ENCODE results near the gene FOXL2. TPM values are rescaled to one million over a fixed set of nuclear protein-coding genes. Genes with fewer than 3 reads are reported as not detected.

The FOXL2 gene
- total and polyA plus RNA-seq, 2 of the 13 experiments (the other 11 are each of a cell fraction or from before 2014, with no cell fraction given) = not detected

DNA sequence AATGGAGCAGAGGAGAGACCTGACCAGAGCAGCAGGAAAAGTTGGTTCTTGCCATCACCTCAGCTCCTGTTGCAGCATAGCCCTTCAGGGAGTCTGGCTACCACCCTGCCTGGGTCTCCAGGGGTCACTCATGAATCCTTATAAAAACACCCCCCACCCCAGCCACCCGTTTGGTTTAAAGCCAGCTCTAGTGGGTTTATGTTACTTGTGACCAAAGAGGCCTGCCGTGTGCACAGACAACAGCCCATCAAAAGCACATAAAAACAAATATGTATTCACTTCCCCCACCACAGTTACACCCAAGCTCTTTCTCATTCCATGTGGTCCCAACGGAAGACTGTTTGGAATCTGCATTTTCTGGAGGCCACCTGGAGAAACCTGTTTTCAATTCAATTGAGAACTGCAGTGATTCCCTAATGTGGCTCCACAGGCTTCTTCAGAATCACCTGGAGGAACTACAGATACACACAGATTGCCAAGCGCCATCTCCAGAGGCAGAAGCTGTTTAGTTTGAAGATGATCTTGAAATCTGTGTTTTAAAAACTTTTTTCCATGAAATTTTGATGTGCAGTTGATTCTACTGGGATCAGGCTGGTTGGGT, 13.8 kb downstream of the FOXL2 start (continued):
- TF ChIP-seq HNF1A (IDR thresholded peaks at IDR 0.05; ENCODE audit: low read depth) (no peak), HNF1A (CRISPR knock-in tag; IDR thresholded peaks at IDR 0.05; ENCODE audit: borderline replicate concordance) (no peak), PRMT3 (CRISPR knock-in tag; IDR thresholded peaks at IDR 0.05; ENCODE audit: borderline replicate concordance, low read depth) (no peak), ZKSCAN1 (IDR thresholded peaks at IDR 0.05; ENCODE audit: low read length) (no peak), ZNF766 (CRISPR knock-in tag; IDR thresholded peaks at IDR 0.05; ENCODE audit: borderline replicate concordance) (no peak), ZNF572 (CRISPR knock-in tag; IDR thresholded peaks at IDR 0.05) (no peak), ZNF614 (CRISPR knock-in tag; IDR thresholded peaks at IDR 0.05; ENCODE audit: borderline replicate concordance) (no peak), ZNF274 (CRISPR knock-in tag; IDR thresholded peaks at IDR 0.05) (no peak), POLR2A (IDR thresholded peaks at IDR 0.05; ENCODE audit: insufficient read depth in 1 of 2, low read depth in 2 of 2, low read length in 2 of 2) (no peak), YEATS4 (CRISPR knock-in tag; IDR thresholded peaks at IDR 0.05; ENCODE audit: borderline replicate concordance) (no peak), KDM4B (CRISPR knock-in tag; IDR thresholded peaks at IDR 0.05) (no peak), AKNA (CRISPR knock-in tag; IDR thresholded peaks at IDR 0.05; ENCODE audit: borderline replicate concordance) (no peak), POLR2AphosphoS2 (IDR thresholded peaks at IDR 0.05; ENCODE audit: low read depth, low read length) (no peak), ZNF24 (IDR thresholded peaks at IDR 0.05) (no peak), SETDB1 (CRISPR knock-in tag; IDR thresholded peaks at IDR 0.05; ENCODE audit: borderline replicate concordance) (no peak)
- TF ChIP-seq, protein P1, sequence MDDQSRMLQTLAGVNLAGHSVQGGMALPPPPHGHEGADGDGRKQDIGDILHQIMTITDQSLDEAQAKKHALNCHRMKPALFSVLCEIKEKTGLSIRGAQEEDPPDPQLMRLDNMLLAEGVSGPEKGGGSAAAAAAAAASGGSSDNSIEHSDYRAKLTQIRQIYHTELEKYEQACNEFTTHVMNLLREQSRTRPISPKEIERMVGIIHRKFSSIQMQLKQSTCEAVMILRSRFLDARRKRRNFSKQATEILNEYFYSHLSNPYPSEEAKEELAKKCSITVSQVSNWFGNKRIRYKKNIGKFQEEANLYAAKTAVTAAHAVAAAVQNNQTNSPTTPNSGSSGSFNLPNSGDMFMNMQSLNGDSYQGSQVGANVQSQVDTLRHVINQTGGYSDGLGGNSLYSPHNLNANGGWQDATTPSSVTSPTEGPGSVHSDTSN (CRISPR knock-in tag; IDR thresholded peaks at IDR 0.05; ENCODE audit: borderline replicate concordance) = no peak
